Uterus (tissue), 4 donors: ENCODE data around the gene DGKI. TPM values are rescaled to one million over a fixed set of nuclear protein-coding genes. Genes with fewer than 3 reads are reported as not detected.
A peak's percentile ranks its signal among the peaks of the same experiment; 100 is the strongest.

Experiments used
- DNase-seq, 2 donors: peaks; one replicate each; pipeline ENCODE4 v3.0.0-alpha.2; 2019 to 2020
- H3K27ac ChIP-seq, 2 donors: fragments of 200-600 bp; sonication (generic); 1 replicate in 1 of 2; 2 replicates in 1 of 2; pipeline ENCODE4 v1.5.1; 2016 to 2018
- H3K27me3 ChIP-seq, 2 donors: fragments of 200-600 bp; sonication (generic); one replicate each; pipeline ENCODE4 v1.5.1; 2018 to 2019; ENCODE audit warnings: control low read depth in 1 of 2
- H3K36me3 ChIP-seq, 2 donors: fragments of 200-600 bp; sonication (generic); one replicate each; pipeline ENCODE4 v1.5.1; 2019; ENCODE audit warnings: control low read depth in 1 of 2
- H3K4me1 ChIP-seq, 2 donors: fragments of 200-600 bp; sonication (generic); one replicate each; pipeline ENCODE4 v1.5.1; 2018 to 2019; ENCODE audit warnings: control low read depth in 1 of 2
- H3K4me3 ChIP-seq, 2 donors: fragments of 200-600 bp; sonication (generic); 1 replicate in 1 of 2; 2 replicates in 1 of 2; pipeline ENCODE4 v1.5.1; 2018 to 2019; ENCODE audit warnings: mild to moderate bottlenecking in 1 of 2
- H3K9me3 ChIP-seq, 2 donors: fragments of 200-600 bp; sonication (generic); one replicate each; pipeline ENCODE4 v1.5.1; 2019; ENCODE audit warnings: control low read depth in 1 of 2
- POLR2A ChIP-seq, 2 donors: fragments of 450-650 bp; IDR thresholded peaks; one replicate each; pipeline ENCODE4 v1.6.1; 2016; ENCODE audit warnings: antibody characterized with exemption in 2 of 2, mild to moderate bottlenecking in 1 of 2, moderate library complexity in 1 of 2
- intact Hi-C: fragments of 100-400 bp; cut with DNase I; formaldehyde crosslinking; loops from one replicate; pipeline ENCODE4 v1.15.1; 2023; ENCODE audit warnings: low total_unique reads
- total RNA-seq, 4 donors: library from RNA; depleted of rRNA in 3 of 4; stranded (reverse); fragments of >200 nt in 3 of 4; gene quantifications; one replicate each; pipeline versions ENCODE4 v1.1.0 to v1.2.4, GENCODE V29; 2014 to 2023
- TF ChIP-seq, protein P1 (sequence below), 4 experiments: fragments of 200-600 bp in 2 of 4; fragments of 450-650 bp in 2 of 4; sonication (generic) in 2 of 4; IDR thresholded peaks; one replicate each; pipeline ENCODE4 v1.5.1; 2016 to 2019; ENCODE audit warnings: antibody characterized with exemption in 4 of 4, mild to moderate bottlenecking in 2 of 4, moderate library complexity in 1 of 4
- donor health status: DM: yes; HTN: yes; CAD: no.

The DGKI gene
- total RNA-seq, 4 donors from 2014 or later: 1.0 to 8.5 (median 4.1) TPM

DNA sequence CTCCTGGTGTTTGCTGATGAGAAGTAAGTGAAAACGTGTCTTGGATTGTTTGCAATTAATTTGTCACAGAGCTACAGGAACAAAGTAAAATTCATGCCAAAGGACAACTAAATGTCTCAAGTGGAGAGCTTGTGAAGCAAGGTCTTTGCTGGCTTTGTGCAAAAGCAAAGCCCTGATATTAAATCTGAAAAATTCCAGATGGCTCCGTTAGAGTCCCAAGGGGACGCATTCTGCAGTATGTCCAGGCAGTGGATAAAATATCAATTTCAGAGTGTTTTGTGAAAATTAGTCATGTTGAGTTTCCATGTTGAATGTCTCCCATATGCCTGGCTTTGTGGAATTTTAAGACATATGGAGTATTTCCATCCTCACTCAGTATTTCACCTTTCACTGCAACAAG lies 400.7 kb downstream of the DGKI start:
- intact Hi-C loops: no loop called here
- Histone ChIP-seq H3K36me3 (no peaks in the 10 kb centered on the region), H3K4me3 (no peak overlapping the region), H3K9me3 (no peaks in the 10 kb centered on the region), H3K27ac (no peak overlapping the region), H3K27me3 (no peaks in the 10 kb centered on the region), H3K4me1 (no peaks in the 10 kb centered on the region)
- no peak for TF ChIP-seq POLR2A (IDR thresholded peaks at IDR 0.05)
- TF ChIP-seq, protein P1, sequence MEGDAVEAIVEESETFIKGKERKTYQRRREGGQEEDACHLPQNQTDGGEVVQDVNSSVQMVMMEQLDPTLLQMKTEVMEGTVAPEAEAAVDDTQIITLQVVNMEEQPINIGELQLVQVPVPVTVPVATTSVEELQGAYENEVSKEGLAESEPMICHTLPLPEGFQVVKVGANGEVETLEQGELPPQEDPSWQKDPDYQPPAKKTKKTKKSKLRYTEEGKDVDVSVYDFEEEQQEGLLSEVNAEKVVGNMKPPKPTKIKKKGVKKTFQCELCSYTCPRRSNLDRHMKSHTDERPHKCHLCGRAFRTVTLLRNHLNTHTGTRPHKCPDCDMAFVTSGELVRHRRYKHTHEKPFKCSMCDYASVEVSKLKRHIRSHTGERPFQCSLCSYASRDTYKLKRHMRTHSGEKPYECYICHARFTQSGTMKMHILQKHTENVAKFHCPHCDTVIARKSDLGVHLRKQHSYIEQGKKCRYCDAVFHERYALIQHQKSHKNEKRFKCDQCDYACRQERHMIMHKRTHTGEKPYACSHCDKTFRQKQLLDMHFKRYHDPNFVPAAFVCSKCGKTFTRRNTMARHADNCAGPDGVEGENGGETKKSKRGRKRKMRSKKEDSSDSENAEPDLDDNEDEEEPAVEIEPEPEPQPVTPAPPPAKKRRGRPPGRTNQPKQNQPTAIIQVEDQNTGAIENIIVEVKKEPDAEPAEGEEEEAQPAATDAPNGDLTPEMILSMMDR (IDR thresholded peaks at IDR 0.05): peak in 1 of 4 experiments; percentile 15
- DNase-seq: no peak

DNA sequence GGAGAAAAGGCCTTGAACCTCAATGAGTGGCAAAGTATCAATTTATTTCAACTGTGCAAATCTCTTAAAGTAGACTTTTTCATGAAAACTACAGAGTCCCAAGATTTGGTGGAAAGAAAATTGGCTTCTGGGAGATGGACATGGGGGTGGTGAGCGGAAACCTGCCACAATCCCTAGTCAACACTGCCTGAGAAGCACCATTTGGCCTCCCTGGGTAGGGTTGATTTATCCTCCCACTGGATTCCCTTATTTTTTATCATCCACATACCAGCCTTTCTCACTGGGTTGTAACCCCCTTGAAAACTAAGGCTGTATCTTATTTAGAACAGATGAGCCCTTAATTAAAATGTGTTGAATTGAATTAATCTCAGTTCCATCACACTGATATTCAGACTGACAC lies 401.5 kb downstream of the DGKI start:
- H3K36me3 ChIP-seq: no peaks in the 10 kb centered on the region
- TF ChIP-seq, protein P1 (IDR thresholded peaks at IDR 0.05): no peak
- TF ChIP-seq POLR2A (IDR thresholded peaks at IDR 0.05): no peak
- H3K27ac ChIP-seq: no peak overlapping the region
- intact Hi-C loops: no loop called here
- H3K27me3 ChIP-seq: no peaks in the 10 kb centered on the region
- H3K9me3 ChIP-seq: no peaks in the 10 kb centered on the region
- no peaks in the 10 kb centered on the region for H3K4me1 ChIP-seq
- H3K4me3 ChIP-seq: no peak overlapping the region
- DNase-seq: no peak

GRCh38 chr7:137443616-137444015 lies 403.2 kb downstream of the DGKI start:
- DNase-seq: no peak
- TF ChIP-seq, protein P1 (IDR thresholded peaks at IDR 0.05): no peak
- no peak for TF ChIP-seq POLR2A (IDR thresholded peaks at IDR 0.05)
- Histone ChIP-seq H3K9me3 (no peaks in the 10 kb centered on the region), H3K36me3 (no peaks in the 10 kb centered on the region), H3K4me3 (no peak overlapping the region), H3K27ac (no peak overlapping the region), H3K27me3 (no peaks in the 10 kb centered on the region), H3K4me1 (no peaks in the 10 kb centered on the region)
- intact Hi-C loops: no loop called here

GRCh38 chr7:137441451-137441850 lies 405.3 kb downstream of the DGKI start:
- Histone ChIP-seq H3K9me3 (no peaks in the 10 kb centered on the region), H3K27me3 (no peaks in the 10 kb centered on the region), H3K27ac (no peak overlapping the region), H3K4me3 (no peak overlapping the region), H3K4me1 (no peaks in the 10 kb centered on the region), H3K36me3 (no peaks in the 10 kb centered on the region)
- no peak for DNase-seq
- TF ChIP-seq, protein P1 (IDR thresholded peaks at IDR 0.05): no peak
- TF ChIP-seq POLR2A (IDR thresholded peaks at IDR 0.05): no peak
- intact Hi-C loops: no loop called here

GRCh38 chr7:137439829-137440825 lies 406.6 kb downstream of the DGKI start:
- no peak for DNase-seq
- H3K27me3 ChIP-seq: no peaks in the 10 kb centered on the region
- no peaks in the 10 kb centered on the region for H3K9me3 ChIP-seq
- intact Hi-C loops: no loop called here
- H3K4me3 ChIP-seq: no peak overlapping the region
- peak overlapping the region in 1 of 2 donors; percentile 24 for H3K27ac ChIP-seq
- H3K4me1 ChIP-seq: no peaks in the 10 kb centered on the region
- H3K36me3 ChIP-seq: no peaks in the 10 kb centered on the region
- TF ChIP-seq, protein P1 (IDR thresholded peaks at IDR 0.05): no peak
- TF ChIP-seq POLR2A (IDR thresholded peaks at IDR 0.05): no peak
